ENCODE data around the gene PSMC1. TPM values are rescaled to one million over a fixed set of nuclear protein-coding genes. Genes with fewer than 3 reads are reported as not detected.

Gene PSMC1
- total RNA-seq, 1 donor from 2014 or later, result 169 TPM

- no peak for TF ChIP-seq CTCF (IDR thresholded peaks at IDR 0.05; ENCODE audit: insufficient read depth, low read length, poor library complexity, severe bottlenecking)
- Histone ChIP-seq H3K36me3 (ENCODE audit: control insufficient read depth, insufficient read depth, low read length) (peaks cover 5% of the 10 kb centered on the region), H3K27me3 (ENCODE audit: control insufficient read depth, insufficient read depth, low read length) (no peaks in the 10 kb centered on the region), H3K4me3 (ENCODE audit: low read depth, low read length) (no peak overlapping the region)
- no peak for DNase-seq (ENCODE audit: low read depth)
These were observed 17.7 kb downstream of the PSMC1 start for GRCh38 chr14:90274019-90274418.

GRCh38 chr14:90274808-90275457, 18.6 kb downstream of the PSMC1 start:
- DNase-seq (ENCODE audit: low read depth), result peak; percentile 18
- Histone ChIP-seq H3K27me3 (ENCODE audit: control insufficient read depth, insufficient read depth, low read length) (no peaks in the 10 kb centered on the region), H3K36me3 (ENCODE audit: control insufficient read depth, insufficient read depth, low read length) (peaks cover 5% of the 10 kb centered on the region), H3K4me3 (ENCODE audit: low read depth, low read length) (no peak overlapping the region)
- no peak for TF ChIP-seq CTCF (IDR thresholded peaks at IDR 0.05; ENCODE audit: insufficient read depth, low read length, poor library complexity, severe bottlenecking)

DNA sequence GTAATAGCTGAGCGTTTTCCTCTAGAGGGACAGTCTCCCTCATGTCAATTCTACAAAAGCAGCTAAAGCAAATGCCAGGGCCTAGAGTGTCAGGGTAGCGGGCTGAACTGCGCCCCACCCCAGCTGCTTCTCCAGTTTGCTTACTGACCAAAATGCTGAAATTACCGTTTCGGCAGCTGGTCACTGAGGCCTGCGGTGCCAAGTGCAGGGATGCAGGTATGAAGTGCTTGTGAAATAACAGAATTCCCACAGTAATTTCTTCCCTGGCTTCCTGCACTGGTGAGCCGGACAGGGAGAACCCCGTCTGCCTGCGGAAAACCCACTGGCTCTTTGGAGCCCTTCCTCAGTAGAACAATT, 19.1 kb downstream of the PSMC1 start:
- H3K4me3 ChIP-seq (ENCODE audit: low read depth, low read length), result no peak overlapping the region
- no peak for TF ChIP-seq CTCF (IDR thresholded peaks at IDR 0.05; ENCODE audit: insufficient read depth, low read length, poor library complexity, severe bottlenecking)
- no peaks in the 10 kb centered on the region for H3K27me3 ChIP-seq (ENCODE audit: control insufficient read depth, insufficient read depth, low read length)
- DNase-seq (ENCODE audit: low read depth), result no peak
- H3K36me3 ChIP-seq (ENCODE audit: control insufficient read depth, insufficient read depth, low read length), result peaks cover 5% of the 10 kb centered on the region

- Histone ChIP-seq H3K27me3 (ENCODE audit: control insufficient read depth, insufficient read depth, low read length) (no peaks in the 10 kb centered on the region), H3K4me3 (ENCODE audit: low read depth, low read length) (no peak overlapping the region), H3K36me3 (ENCODE audit: control insufficient read depth, insufficient read depth, low read length) (peaks cover 5% of the 10 kb centered on the region)
- no peak for TF ChIP-seq CTCF (IDR thresholded peaks at IDR 0.05; ENCODE audit: insufficient read depth, low read length, poor library complexity, severe bottlenecking)
- DNase-seq (ENCODE audit: low read depth), result no peak
These were observed 19.5 kb downstream of the PSMC1 start for GRCh38 chr14:90275820-90276219.

- Histone ChIP-seq H3K27me3 (ENCODE audit: control insufficient read depth, insufficient read depth, low read length) (no peaks in the 10 kb centered on the region), H3K36me3 (ENCODE audit: control insufficient read depth, insufficient read depth, low read length) (peaks cover 4% of the 10 kb centered on the region), H3K4me3 (ENCODE audit: low read depth, low read length) (no peak overlapping the region)
- TF ChIP-seq CTCF (IDR thresholded peaks at IDR 0.05; ENCODE audit: insufficient read depth, low read length, poor library complexity, severe bottlenecking), result no peak
- no peak for DNase-seq (ENCODE audit: low read depth)
These were observed 20.5 kb downstream of the PSMC1 start for GRCh38 chr14:90276646-90277367.

Data from kidney epithelial cell (primary cell).